ENCODE data around the gene HAL.

Gene HAL

DNA sequence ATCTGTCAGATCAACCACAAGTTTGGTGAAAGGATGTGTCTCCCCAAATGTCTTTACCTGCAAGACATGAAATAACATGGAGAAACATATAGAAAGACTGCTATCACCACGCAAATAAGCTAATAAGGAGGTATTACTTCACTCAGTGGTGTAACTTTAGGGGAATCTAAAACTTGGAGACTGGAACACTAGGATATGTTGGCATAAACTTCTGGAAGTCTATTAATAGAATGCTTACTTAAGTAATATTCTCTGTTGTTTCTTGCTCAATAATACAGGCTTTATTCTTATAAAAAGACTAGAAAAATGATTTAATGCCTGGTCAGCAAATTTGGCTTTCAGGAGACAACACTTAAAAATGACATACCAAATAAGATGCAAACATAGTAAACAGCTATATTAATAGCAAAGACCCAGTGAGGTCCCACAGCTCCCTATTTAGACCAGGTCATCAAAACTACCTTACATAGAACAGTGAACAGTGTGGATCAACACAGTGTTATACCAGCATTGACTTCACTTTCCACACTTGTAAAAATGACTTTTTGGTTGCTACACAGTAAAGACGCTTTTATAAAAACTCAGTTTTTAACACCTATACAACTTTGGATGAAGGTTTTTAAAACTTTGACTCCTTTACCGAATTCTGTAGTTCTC, 18.9 kb upstream of the HAL start:
- no peak for DNase-seq (ENCODE audit: low read depth in 1 of 2, low spot score in 1 of 2)

DNA sequence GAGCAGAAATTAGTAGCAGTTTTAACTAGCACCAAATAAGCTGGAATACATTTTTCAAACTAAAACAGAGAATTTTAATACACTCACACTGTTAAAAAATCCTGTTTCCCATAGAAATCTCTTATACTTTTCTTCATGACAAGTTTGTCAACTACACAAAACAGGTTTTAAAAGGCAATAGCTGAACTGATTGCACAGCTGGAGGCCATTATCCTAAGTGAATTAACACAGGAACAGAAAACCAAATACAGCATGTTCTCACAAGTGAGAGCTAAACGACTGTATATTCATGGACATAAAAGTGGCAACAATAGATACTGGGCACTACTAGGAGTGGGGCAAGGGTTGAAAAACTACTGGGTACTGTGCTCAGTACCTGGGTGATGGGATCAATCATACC, 11.6 kb upstream of the HAL start:
- no peak for DNase-seq (ENCODE audit: low read depth in 1 of 2, low spot score in 1 of 2)

DNA sequence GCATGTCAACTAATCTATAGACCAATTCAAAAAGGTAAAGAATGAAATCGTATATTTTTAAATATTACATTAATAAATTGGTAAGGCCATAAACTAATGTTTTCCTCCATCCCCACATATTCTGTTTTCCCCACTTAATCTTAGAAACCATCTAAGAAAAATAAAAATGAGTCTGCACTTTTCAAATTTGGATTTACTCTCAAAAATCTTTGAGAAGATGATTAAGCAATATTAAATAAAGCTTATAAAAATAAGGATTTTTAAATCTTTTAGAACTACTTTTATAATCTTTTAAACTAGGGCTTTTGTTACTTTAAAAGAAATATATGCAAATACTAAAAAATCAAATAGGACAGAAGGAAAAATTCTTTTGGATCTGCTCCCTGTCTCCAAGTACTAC, 10.6 kb upstream of the HAL start:
- DNase-seq (ENCODE audit: low read depth in 1 of 2, low spot score in 1 of 2), result no peak

DNA sequence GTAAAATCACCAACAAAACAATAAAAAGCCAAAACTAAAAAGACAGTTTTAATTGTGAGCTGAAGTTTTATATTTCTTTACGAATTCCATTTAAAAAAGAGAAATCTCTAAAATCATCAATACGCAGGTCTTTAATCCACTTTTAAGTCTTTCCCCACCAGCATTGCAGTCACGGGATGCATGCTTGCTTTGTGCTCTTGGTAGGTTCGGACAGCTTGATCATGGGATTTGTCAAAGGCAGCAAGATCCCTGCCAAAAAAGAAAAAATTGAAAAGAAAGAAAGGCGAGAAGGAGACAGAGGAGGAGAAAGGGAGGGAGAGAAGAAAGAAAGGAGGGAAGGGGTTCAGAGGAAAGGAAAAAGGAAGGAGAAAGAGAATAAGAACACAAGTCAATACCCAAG, 4.7 kb upstream of the HAL start:
- no peak for DNase-seq (ENCODE audit: low read depth in 1 of 2, low spot score in 1 of 2)

- no peak for DNase-seq (ENCODE audit: low read depth in 1 of 2, low spot score in 1 of 2)
Measured at GRCh38 chr12:95999484-95999883, 3.3 kb upstream of the HAL start.

GRCh38 chr12:95998611-95999286, 2.6 kb upstream of the HAL start:
- no peak for DNase-seq (ENCODE audit: low read depth in 1 of 2, low spot score in 1 of 2)

DNA sequence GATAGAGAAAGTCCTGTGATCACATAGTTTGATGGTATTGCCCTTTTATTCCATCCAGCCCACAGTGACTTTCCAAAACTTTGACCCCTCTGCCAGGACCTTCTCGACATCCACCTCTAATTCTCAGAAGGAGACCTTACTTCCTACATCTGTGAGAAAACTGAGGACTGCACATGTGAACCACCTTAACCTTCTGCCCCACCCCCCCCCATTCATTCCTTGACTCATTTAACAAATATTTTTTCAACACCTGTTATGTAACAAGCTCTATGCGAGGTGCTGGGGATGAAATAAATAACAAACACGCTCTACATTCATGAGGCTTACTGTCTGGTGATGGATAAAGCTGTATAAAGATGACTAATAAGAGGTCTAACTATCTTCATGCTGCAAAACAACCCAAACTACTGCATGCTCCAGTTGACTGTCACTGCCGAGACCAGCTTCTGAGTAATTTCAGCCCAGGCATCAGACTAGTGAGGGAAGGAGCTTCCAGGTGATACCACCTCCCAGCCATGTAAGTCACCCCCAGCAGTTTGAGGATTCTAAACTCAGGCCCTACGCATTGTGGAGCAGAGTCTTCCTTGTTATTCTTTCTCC, 1.9 kb upstream of the HAL start:
- no peak for DNase-seq (ENCODE audit: low read depth in 1 of 2, low spot score in 1 of 2)

GRCh38 chr12:95997276-95997675, 1.1 kb upstream of the HAL start:
- DNase-seq (ENCODE audit: low read depth in 1 of 2, low spot score in 1 of 2), result no peak

- no peak for DNase-seq (ENCODE audit: low read depth in 1 of 2, low spot score in 1 of 2)
Measured at GRCh38 chr12:95995238-95996031, 709 bp downstream of the HAL start.

GRCh38 chr12:95994476-95994875, 1.7 kb downstream of the HAL start:
- DNase-seq (ENCODE audit: low read depth in 1 of 2, low spot score in 1 of 2), result no peak

GRCh38 chr12:95993907-95994306, 2.2 kb downstream of the HAL start:
- DNase-seq (ENCODE audit: low read depth in 1 of 2, low spot score in 1 of 2), result no peak

DNA sequence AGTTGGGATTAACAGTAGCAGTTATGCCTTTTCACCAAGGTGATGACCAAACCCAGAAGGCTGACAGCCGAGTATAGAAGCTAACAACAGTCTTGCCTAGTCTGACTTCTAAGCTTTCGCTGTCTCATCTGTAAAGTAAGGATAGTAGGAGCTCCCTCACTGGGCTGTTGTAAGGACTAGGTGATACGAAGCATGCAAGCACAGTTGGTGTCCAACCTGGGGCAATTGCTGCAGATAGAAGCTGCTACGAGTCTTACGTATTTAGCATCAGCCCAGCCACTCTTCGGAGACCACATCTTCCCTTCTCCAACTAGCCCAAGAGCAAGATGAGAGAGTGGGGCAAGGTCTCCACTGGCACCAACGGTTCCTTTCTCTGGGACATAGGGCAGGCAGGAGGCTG, 6.0 kb downstream of the HAL start:
- no peak for DNase-seq (ENCODE audit: low read depth in 1 of 2, low spot score in 1 of 2)

DNA sequence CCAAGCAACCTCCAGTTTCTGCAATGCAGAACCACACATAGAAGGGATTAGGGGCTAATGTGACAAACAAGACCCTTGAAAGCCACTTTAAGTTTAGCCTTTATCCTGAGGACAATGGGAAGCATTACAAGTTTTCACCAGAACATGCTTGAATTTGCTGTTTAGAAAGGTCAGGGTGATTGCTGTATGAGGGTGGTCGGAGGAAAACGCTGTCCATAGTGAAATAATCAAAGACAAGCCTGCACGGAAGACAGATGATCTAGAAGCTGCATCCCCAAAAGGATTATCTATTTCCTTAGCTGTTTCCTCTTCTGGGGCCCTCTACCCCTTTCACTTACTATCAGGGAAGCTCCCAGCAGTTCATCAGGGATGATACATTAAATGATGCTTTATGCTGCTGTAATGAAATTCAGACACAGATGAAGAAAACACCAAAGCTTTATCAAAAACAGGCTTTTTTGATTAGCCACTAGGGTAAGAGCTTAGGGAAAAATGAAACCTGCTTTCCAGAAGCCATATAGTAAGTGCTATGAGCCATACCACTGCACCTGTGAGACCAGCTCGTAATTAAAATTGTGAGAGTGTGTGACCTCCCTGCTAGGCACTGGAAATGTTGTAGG, 6.5 kb downstream of the HAL start:
- DNase-seq (ENCODE audit: low read depth in 1 of 2, low spot score in 1 of 2), result no peak

- no peak for DNase-seq (ENCODE audit: low read depth in 1 of 2, low spot score in 1 of 2)
Measured at GRCh38 chr12:95988506-95989275, 7.5 kb downstream of the HAL start.

DNA sequence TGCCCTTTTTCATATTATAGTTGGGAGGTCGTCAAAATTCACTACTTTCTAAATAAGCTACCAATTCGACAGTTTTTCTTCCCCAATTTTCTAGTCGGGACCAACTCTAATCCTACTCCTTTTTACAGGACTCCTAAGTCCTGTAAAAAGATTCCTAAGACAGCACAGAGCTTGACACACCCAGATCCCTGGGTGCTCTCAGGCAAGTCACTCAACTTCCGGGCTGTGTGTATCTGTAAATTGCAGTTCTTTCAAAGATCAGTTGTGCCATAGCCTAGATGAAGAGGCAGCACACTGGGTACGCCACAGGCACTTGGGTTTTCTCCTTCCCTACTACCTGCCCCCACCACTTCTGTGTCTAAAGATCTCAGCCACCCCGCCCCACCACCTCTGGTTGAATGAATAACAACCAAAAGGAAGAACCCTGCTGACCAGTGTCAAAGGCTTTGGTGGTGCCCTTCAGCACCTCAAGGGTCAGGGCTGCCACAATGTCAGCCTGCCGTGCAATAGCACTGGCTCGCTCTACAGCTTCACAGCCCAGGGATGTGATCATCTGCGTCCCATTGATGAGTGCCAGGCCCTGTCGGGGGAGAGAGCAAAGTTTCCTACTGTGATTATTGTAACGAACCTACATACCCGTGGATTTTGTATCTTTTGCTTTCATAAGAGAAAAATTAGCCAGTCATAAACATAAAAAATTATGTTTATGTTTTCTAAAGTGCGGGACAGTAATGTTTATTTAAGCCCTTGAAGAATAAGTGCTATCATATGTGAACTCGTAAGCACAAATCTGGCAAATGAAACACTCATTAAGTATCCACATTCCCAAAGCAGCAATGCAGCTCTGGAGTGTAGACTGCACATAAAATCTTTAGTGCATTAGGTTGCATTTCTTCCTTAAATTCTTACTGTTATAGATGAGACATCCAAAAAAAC, 9.2 kb downstream of the HAL start:
- no peak for DNase-seq (ENCODE audit: low read depth in 1 of 2, low spot score in 1 of 2)

DNA sequence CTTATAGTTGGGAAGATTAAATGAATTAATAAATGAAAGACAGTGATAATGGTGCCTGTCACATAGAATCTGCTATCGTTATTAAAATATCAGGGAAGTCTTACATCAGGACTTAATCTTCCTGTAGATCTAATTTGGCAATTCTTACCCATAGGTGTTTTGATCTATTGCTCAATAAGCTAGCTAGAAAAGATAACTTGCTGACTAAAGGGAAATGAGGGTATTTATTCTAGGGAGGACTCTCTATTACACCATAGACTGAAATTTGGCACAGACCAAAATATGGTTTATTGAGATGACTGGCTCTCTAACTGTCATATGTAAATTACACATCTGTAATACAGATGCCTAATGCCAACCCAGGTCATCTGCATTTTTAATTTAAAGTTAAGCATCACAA, 11.5 kb downstream of the HAL start:
- DNase-seq (ENCODE audit: low read depth in 1 of 2, low spot score in 1 of 2), result no peak

- DNase-seq (ENCODE audit: low read depth in 1 of 2, low spot score in 1 of 2), result no peak
Measured at GRCh38 chr12:95982602-95983001, 13.5 kb downstream of the HAL start.

DNA sequence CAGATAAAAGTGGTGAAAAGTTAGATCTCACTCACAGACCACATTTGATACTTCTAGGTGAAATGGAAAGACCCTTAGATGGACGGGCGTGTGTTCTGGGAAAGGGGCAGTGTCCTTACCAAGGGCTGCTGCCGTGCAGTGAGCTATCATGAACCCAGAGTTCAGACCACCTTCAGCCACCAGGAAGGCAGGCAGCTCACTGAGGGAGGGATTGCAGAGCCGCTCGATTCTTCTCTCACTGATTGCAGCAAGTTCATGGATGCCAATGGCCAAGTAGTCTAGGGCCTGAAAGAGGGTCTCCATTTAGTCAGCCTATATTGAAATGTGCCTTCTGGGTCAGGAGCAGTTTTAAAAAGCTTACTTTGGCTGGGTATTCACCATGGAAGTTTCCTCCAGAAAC, 15.7 kb downstream of the HAL start:
- DNase-seq (ENCODE audit: low read depth in 1 of 2, low spot score in 1 of 2), result no peak

DNA sequence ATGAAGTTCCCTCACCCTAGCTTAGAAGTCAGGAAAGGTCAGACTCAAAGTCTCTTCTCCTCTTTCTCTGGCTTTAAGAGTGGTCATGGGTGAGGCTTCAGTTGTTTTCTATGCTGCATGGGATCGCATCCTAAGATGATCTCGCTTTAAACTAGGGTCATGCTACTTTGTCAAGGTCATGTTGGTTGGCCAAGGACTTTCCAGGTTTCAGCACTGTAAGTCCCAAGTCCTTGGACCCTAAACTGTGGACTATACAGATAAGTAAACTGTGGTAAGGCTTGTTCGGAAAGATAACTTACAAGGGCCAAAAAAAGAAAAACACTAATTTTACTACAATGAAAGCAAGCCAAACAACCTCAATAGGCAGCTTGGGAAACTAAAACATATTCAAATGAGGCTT, 17.4 kb downstream of the HAL start:
- no peak for DNase-seq (ENCODE audit: low read depth in 1 of 2, low spot score in 1 of 2)

GRCh38 chr12:95978351-95978750, 17.8 kb downstream of the HAL start:
- no peak for DNase-seq (ENCODE audit: low read depth in 1 of 2, low spot score in 1 of 2)
